Hepatocyte (in vitro differentiated cells): ENCODE results near the gene AOX1.

Source experiments
- EZH2 ChIP-seq: fragments of 200-600 bp; sonication (generic); IDR thresholded peaks from 2 replicates; pipeline ENCODE4 v1.6.1; 2016; ENCODE audit warnings: antibody characterized with exemption, mild to moderate bottlenecking, borderline replicate concordance
- EZH2phosphoT487 ChIP-seq: fragments of 200-600 bp; sonication (generic); IDR thresholded peaks from one replicate; pipeline ENCODE4 v1.6.1; 2018; ENCODE audit warnings: antibody characterized with exemption, mild to moderate bottlenecking, low read depth, moderate library complexity; ENCODE audit not compliant: unreplicated experiment, severe bottlenecking
- TF ChIP-seq, protein P1 (sequence below): fragments of 200-600 bp; sonication (generic); IDR thresholded peaks from 2 replicates; pipeline ENCODE4 v1.5.1; 2016; ENCODE audit warnings: antibody characterized with exemption, mild to moderate bottlenecking; ENCODE audit not compliant: poor library complexity

- TF ChIP-seq, protein P1, sequence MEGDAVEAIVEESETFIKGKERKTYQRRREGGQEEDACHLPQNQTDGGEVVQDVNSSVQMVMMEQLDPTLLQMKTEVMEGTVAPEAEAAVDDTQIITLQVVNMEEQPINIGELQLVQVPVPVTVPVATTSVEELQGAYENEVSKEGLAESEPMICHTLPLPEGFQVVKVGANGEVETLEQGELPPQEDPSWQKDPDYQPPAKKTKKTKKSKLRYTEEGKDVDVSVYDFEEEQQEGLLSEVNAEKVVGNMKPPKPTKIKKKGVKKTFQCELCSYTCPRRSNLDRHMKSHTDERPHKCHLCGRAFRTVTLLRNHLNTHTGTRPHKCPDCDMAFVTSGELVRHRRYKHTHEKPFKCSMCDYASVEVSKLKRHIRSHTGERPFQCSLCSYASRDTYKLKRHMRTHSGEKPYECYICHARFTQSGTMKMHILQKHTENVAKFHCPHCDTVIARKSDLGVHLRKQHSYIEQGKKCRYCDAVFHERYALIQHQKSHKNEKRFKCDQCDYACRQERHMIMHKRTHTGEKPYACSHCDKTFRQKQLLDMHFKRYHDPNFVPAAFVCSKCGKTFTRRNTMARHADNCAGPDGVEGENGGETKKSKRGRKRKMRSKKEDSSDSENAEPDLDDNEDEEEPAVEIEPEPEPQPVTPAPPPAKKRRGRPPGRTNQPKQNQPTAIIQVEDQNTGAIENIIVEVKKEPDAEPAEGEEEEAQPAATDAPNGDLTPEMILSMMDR: no peak
- no peak for TF ChIP-seq EZH2
- no peak for TF ChIP-seq EZH2phosphoT487
Observed at GRCh38 chr2:200637901-200638300, 52.1 kb downstream of the AOX1 start.
